ENCODE results near the gene DCUN1D3. TPM values are rescaled to one million over a fixed set of nuclear protein-coding genes. Genes with fewer than 3 reads are reported as not detected.

DCUN1D3 gene
- total RNA-seq, 1 experiment from 2014 or later: 16.4 TPM

DNA sequence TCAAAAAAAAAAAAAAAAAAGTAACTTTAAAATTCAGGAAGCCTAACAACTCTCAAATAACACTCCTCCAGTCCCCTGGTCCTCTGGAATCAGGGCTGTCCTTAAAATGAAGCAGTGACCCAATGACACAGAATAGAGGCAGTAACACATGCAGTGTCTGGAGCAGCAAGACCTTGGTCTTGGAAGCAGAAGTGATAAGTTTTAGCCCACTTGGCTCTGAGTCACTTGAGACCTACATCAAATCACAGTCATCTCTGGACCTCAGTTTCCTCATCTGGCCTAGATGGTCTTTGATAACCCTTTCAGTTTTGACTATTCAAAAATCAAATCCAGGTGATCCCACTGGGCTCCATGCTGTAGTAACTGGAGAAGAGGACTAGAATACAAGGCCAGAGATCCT lies 39.5 kb upstream of the DCUN1D3 start (continued):
- TF ChIP-seq CEBPB (IDR thresholded peaks at IDR 0.05; ENCODE audit: low read depth): no peak
- no peak for TF ChIP-seq YY1 (IDR thresholded peaks at IDR 0.05; ENCODE audit: extremely low read depth, insufficient replicate concordance, low read depth, low read length)

DNA sequence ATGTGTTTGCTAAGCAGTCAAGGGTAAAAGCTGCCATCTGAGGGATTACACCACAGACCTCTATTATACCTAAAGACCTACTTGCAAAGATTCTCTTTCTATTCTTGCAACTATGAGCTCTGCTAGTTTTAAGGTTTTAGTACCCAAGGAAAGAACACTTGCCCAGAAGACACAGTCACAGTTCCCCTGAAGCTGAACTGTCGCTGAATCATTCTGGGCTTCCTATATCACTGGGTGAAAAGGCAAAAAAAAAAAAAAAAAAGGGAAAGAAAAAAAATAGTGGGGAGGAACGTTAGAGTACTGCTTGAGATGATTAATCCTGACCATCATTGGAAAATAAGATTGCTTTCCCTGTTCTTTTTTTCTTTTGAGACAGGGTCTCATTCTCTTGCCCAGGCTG lies 38.3 kb upstream of the DCUN1D3 start:
- ChIA-PET POLR2A (no interaction called here), CTCF (no interaction called here), RAD21 (ENCODE audit: low non-redundant PET in 1 of 2, low total read pairs in 2 of 2, uncharacterized antibody in 2 of 2, unreplicated experiment in 2 of 2) (interaction anchor here in 1 of 2 experiments (0.7 kb wide), 1 partner anchor 88 kb away, joined by 3 read pairs; no protein-coding TSS in a partner anchor)
- Histone ChIP-seq H3K9me2 (ENCODE audit: insufficient read depth) (no peaks in the 10 kb centered on the region), H3K9me3 (ENCODE audit: control insufficient read depth in 1 of 2, insufficient read depth in 1 of 2, low read depth in 1 of 2, low read length in 2 of 2) (no peaks in the 10 kb centered on the region), H3K9ac (ENCODE audit: low read length) (no peak overlapping the region), H3K36me3 (ENCODE audit: control insufficient read depth in 1 of 2, insufficient read depth in 2 of 2, low read length in 2 of 2) (no peaks in the 10 kb centered on the region), H3K27me3 (ENCODE audit: insufficient read depth, low read length) (no peaks in the 10 kb centered on the region), H4K20me1 (ENCODE audit: insufficient read depth) (no peaks in the 10 kb centered on the region), H2AFZ (ENCODE audit: low read depth, low read length, poor library complexity, severe bottlenecking) (no peak overlapping the region), H3K79me2 (ENCODE audit: insufficient read depth, low read length) (no peaks in the 10 kb centered on the region), H3K4me1 (ENCODE audit: control insufficient read depth in 1 of 2, insufficient read depth in 2 of 2, low read length in 2 of 2) (peaks cover 3 to 18% of the 10 kb centered on the region in 2 experiments; a peak in 3 of 4 replicates), H3K4me2 (ENCODE audit: low read length) (no peak overlapping the region; the same call in 1 of the 2 replicates), H3K4me3 (replicated peaks in 1 of 2; ENCODE audit: low read depth in 1 of 2, low read length in 2 of 2) (no peak overlapping the region), H3K27ac (ENCODE audit: low read depth, low read length) (no peak overlapping the region)
- BruUV-seq (replicated peaks): no TSS peak
- ATAC-seq (no peak), DNase-seq (ENCODE audit: low read depth, low spot score) (no peak)
- intact Hi-C loops (cut with micrococcal nuclease): no loop called here
- TF ChIP-seq EGR1 (IDR thresholded peaks at IDR 0.05; ENCODE audit: low read depth): no peak
- TF ChIP-seq, protein P1, sequence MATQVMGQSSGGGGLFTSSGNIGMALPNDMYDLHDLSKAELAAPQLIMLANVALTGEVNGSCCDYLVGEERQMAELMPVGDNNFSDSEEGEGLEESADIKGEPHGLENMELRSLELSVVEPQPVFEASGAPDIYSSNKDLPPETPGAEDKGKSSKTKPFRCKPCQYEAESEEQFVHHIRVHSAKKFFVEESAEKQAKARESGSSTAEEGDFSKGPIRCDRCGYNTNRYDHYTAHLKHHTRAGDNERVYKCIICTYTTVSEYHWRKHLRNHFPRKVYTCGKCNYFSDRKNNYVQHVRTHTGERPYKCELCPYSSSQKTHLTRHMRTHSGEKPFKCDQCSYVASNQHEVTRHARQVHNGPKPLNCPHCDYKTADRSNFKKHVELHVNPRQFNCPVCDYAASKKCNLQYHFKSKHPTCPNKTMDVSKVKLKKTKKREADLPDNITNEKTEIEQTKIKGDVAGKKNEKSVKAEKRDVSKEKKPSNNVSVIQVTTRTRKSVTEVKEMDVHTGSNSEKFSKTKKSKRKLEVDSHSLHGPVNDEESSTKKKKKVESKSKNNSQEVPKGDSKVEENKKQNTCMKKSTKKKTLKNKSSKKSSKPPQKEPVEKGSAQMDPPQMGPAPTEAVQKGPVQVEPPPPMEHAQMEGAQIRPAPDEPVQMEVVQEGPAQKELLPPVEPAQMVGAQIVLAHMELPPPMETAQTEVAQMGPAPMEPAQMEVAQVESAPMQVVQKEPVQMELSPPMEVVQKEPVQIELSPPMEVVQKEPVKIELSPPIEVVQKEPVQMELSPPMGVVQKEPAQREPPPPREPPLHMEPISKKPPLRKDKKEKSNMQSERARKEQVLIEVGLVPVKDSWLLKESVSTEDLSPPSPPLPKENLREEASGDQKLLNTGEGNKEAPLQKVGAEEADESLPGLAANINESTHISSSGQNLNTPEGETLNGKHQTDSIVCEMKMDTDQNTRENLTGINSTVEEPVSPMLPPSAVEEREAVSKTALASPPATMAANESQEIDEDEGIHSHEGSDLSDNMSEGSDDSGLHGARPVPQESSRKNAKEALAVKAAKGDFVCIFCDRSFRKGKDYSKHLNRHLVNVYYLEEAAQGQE (IDR thresholded peaks at IDR 0.05; ENCODE audit: low read depth): no peak
